HUES64 (cell line): ENCODE results near the gene RECQL. TPM values are rescaled to one million over a fixed set of nuclear protein-coding genes. Genes with fewer than 3 reads are reported as not detected.
A peak's percentile ranks its signal among the peaks of the same experiment; 100 is the strongest.

Source experiments
- H3K27ac ChIP-seq: 2 replicates; pipeline ENCODE4 v1.7.0; 2013; ENCODE audit warnings: low read depth, low read length, inconsistent platforms
- H3K27me3 ChIP-seq: 2 replicates; pipeline ENCODE4 v1.6.1; 2013; ENCODE audit warnings: mild to moderate bottlenecking, low read length; ENCODE audit not compliant: insufficient read depth
- H3K36me3 ChIP-seq: 2 replicates; pipeline ENCODE4 v1.6.1; 2013; ENCODE audit warnings: mild to moderate bottlenecking, low read length; ENCODE audit not compliant: insufficient read depth
- H3K4me1 ChIP-seq: 2 replicates; pipeline ENCODE4 v1.6.1; 2013; ENCODE audit warnings: mild to moderate bottlenecking, low read length, moderate library complexity; ENCODE audit not compliant: insufficient read depth
- H3K4me3 ChIP-seq: 2 replicates; pipeline ENCODE4 v1.5.1; 2013; ENCODE audit warnings: mild to moderate bottlenecking, low read length, moderate library complexity
- H3K9ac ChIP-seq: 2 replicates; pipeline ENCODE4 v1.6.1; 2013; ENCODE audit warnings: mild to moderate bottlenecking, low read depth, low read length
- H3K9me3 ChIP-seq: 2 replicates; pipeline ENCODE4 v1.6.1; 2013; ENCODE audit warnings: low read depth, low read length; ENCODE audit not compliant: insufficient read depth
- WGBS: fragments of 150-250, 120-280 bp; methylation state at CpG from one replicate; pipeline ENCODE4 v1.1.7; 2013; ENCODE audit warnings: missing lambda C conversion rate; 5-methylcytosine and 5-hydroxymethylcytosine counted together
- polyA plus RNA-seq, 2 experiments: library from polyadenylated mRNA; stranded (reverse); fragments of 50-300 nt; gene quantifications; one replicate each; pipeline ENCODE4 v1.2.3, GENCODE V29; 2013

The RECQL gene
- polyA plus RNA-seq (2013, experiment 1 of 2) = 35.5 TPM
- 34.6 TPM for polyA plus RNA-seq (2013, experiment 2 of 2)

GRCh38 chr12:21501258-21502163 is at the start of gene RECQL, which contains the start of gene GOLT1B:
TSS of gene RECQL (minus strand) at chr12:21501635. CDS start at chr12:21499570, 2,065 bp downstream.
TSS of gene GOLT1B (plus strand) at chr12:21501789. CDS start at chr12:21501924, 135 bp downstream.
- Histone ChIP-seq H3K9ac (peak within 1 kb of the TSS; percentile 89), H3K4me1 (peaks cover 12% of the 10 kb centered on the region; the same call in 1 of the 2 replicates), H3K27me3 (no peaks in the 10 kb centered on the region), H3K4me3 (peak within 1 kb of the TSS; percentile 66), H3K9me3 (no peaks in the 10 kb centered on the region), H3K27ac (peak within 1 kb of the TSS; percentile 78), H3K36me3 (peaks cover 27% of the 10 kb centered on the region)
- under 1% methylated on average over 60 of the region's 61 CpGs for WGBS

- Histone ChIP-seq H3K27me3 (no peaks in the 10 kb centered on the region), H3K27ac (no peak overlapping the region), H3K4me3 (no peak overlapping the region), H3K36me3 (no peaks in the 10 kb centered on the region), H3K9ac (no peak overlapping the region), H3K4me1 (peaks cover 4% of the 10 kb centered on the region; the same call in 1 of the 2 replicates), H3K9me3 (no peaks in the 10 kb centered on the region)
- 90% methylated on average over 1 of the region's 1 CpG for WGBS
These were observed 46.0 kb upstream of the RECQL start for GRCh38 chr12:21547437-21547836.

- 0% methylated on average over 1 of the region's 1 CpG for WGBS
- no peak overlapping the region for H3K9ac ChIP-seq
- no peaks in the 10 kb centered on the region for H3K36me3 ChIP-seq
- no peak overlapping the region for H3K4me3 ChIP-seq
- no peaks in the 10 kb centered on the region for H3K27me3 ChIP-seq
- no peaks in the 10 kb centered on the region for H3K9me3 ChIP-seq
- peaks cover 4% of the 10 kb centered on the region; the same call in 1 of the 2 replicates for H3K4me1 ChIP-seq
- no peak overlapping the region for H3K27ac ChIP-seq
These were observed 45.3 kb upstream of the RECQL start for GRCh38 chr12:21546716-21547115.

- Histone ChIP-seq H3K36me3 (no peaks in the 10 kb centered on the region), H3K9me3 (no peaks in the 10 kb centered on the region), H3K27me3 (no peaks in the 10 kb centered on the region), H3K4me1 (peaks cover 4% of the 10 kb centered on the region; the same call in 1 of the 2 replicates), H3K9ac (no peak overlapping the region), H3K27ac (no peak overlapping the region), H3K4me3 (no peak overlapping the region)
- no CpG with 5 or more reads among the region's 2 CpGs for WGBS
These were observed 44.1 kb upstream of the RECQL start for GRCh38 chr12:21545557-21545956.

GRCh38 chr12:21543151-21543550 is 41.7 kb upstream of the RECQL start:
- Histone ChIP-seq H3K9ac (no peak overlapping the region), H3K36me3 (no peaks in the 10 kb centered on the region), H3K4me3 (no peak overlapping the region), H3K27ac (no peak overlapping the region), H3K9me3 (no peaks in the 10 kb centered on the region), H3K27me3 (no peaks in the 10 kb centered on the region), H3K4me1 (peaks cover 4% of the 10 kb centered on the region; the same call in 1 of the 2 replicates)

- H3K9me3 ChIP-seq = no peaks in the 10 kb centered on the region
- no peak overlapping the region for H3K4me3 ChIP-seq
- 94% methylated on average over 5 of the region's 5 CpGs for WGBS
- no peaks in the 10 kb centered on the region for H3K36me3 ChIP-seq
- no peaks in the 10 kb centered on the region for H3K27me3 ChIP-seq
- no peak overlapping the region for H3K27ac ChIP-seq
- peaks cover 4% of the 10 kb centered on the region; the same call in 1 of the 2 replicates for H3K4me1 ChIP-seq
- no peak overlapping the region for H3K9ac ChIP-seq
These were observed 41.0 kb upstream of the RECQL start for GRCh38 chr12:21542403-21542802.

- Histone ChIP-seq H3K9me3 (no peaks in the 10 kb centered on the region), H3K27me3 (no peaks in the 10 kb centered on the region), H3K9ac (no peak overlapping the region), H3K27ac (no peak overlapping the region), H3K4me3 (no peak overlapping the region), H3K36me3 (no peaks in the 10 kb centered on the region), H3K4me1 (peaks cover 4% of the 10 kb centered on the region; the same call in 1 of the 2 replicates)
- 97% methylated on average over 6 of the region's 6 CpGs for WGBS
These were observed 40.3 kb upstream of the RECQL start for GRCh38 chr12:21541773-21542172.

- Histone ChIP-seq H3K36me3 (no peaks in the 10 kb centered on the region), H3K9ac (no peak overlapping the region), H3K27ac (no peak overlapping the region), H3K9me3 (no peaks in the 10 kb centered on the region), H3K27me3 (no peaks in the 10 kb centered on the region), H3K4me1 (no peaks in the 10 kb centered on the region), H3K4me3 (no peak overlapping the region)
These were observed 38.4 kb upstream of the RECQL start for GRCh38 chr12:21539797-21540196.

GRCh38 chr12:21538061-21538653 is 36.7 kb upstream of the RECQL start:
- Histone ChIP-seq H3K4me3 (no peak overlapping the region), H3K4me1 (no peaks in the 10 kb centered on the region), H3K27me3 (no peaks in the 10 kb centered on the region), H3K27ac (no peak overlapping the region), H3K9ac (no peak overlapping the region), H3K9me3 (no peaks in the 10 kb centered on the region), H3K36me3 (no peaks in the 10 kb centered on the region)
- 86% methylated on average over 5 of the region's 5 CpGs for WGBS

GRCh38 chr12:21529456-21529855 is 28.0 kb upstream of the RECQL start:
- peaks cover 4% of the 10 kb centered on the region; the same call in 1 of the 2 replicates for H3K4me1 ChIP-seq
- WGBS = 85% methylated on average over 2 of the region's 2 CpGs
- H3K9ac ChIP-seq = no peak overlapping the region
- no peaks in the 10 kb centered on the region for H3K9me3 ChIP-seq
- H3K36me3 ChIP-seq = no peaks in the 10 kb centered on the region
- peaks cover 74% of the 10 kb centered on the region for H3K27me3 ChIP-seq
- no peak overlapping the region for H3K4me3 ChIP-seq
- H3K27ac ChIP-seq = no peak overlapping the region

GRCh38 chr12:21528953-21529352 is 27.5 kb upstream of the RECQL start:
- H3K4me1 ChIP-seq = peaks cover 4% of the 10 kb centered on the region; the same call in 1 of the 2 replicates
- no peak overlapping the region for H3K9ac ChIP-seq
- H3K36me3 ChIP-seq = no peaks in the 10 kb centered on the region
- peaks cover 74% of the 10 kb centered on the region for H3K27me3 ChIP-seq
- 85% methylated on average over 5 of the region's 5 CpGs for WGBS
- no peaks in the 10 kb centered on the region for H3K9me3 ChIP-seq
- H3K27ac ChIP-seq = no peak overlapping the region
- no peak overlapping the region for H3K4me3 ChIP-seq
